Measurements from ENCODE around the gene HPSE2.

The HPSE2 gene

GRCh38 chr10:98831391-98831790 lies 404.3 kb downstream of the HPSE2 start:
- no peak overlapping the region for H3K4me3 Mint-ChIP-seq
- H3K4me1 Mint-ChIP-seq (ENCODE audit: low read depth): no peaks in the 10 kb centered on the region
- H3K9me3 Mint-ChIP-seq: no peaks in the 10 kb centered on the region
- no peak overlapping the region for H3K27ac Mint-ChIP-seq
- H3K36me3 Mint-ChIP-seq (ENCODE audit: low read depth): no peaks in the 10 kb centered on the region
- H3K27me3 Mint-ChIP-seq: peaks cover 6% of the 10 kb centered on the region

- Mint-ChIP-seq H3K27ac (no peak overlapping the region), H3K4me3 (no peak overlapping the region), H3K27me3 (peaks cover 3% of the 10 kb centered on the region), H3K4me1 (ENCODE audit: low read depth) (no peaks in the 10 kb centered on the region), H3K9me3 (no peaks in the 10 kb centered on the region), H3K36me3 (ENCODE audit: low read depth) (no peaks in the 10 kb centered on the region)
Measured at GRCh38 chr10:98825741-98826140, 409.9 kb downstream of the HPSE2 start.

- no peaks in the 10 kb centered on the region for H3K36me3 Mint-ChIP-seq (ENCODE audit: low read depth)
- no peaks in the 10 kb centered on the region for H3K9me3 Mint-ChIP-seq
- H3K27ac Mint-ChIP-seq: no peak overlapping the region
- H3K4me3 Mint-ChIP-seq: no peak overlapping the region
- H3K4me1 Mint-ChIP-seq (ENCODE audit: low read depth): no peaks in the 10 kb centered on the region
- H3K27me3 Mint-ChIP-seq: peaks cover 17% of the 10 kb centered on the region
Measured at GRCh38 chr10:98817396-98817795, 418.3 kb downstream of the HPSE2 start.

- Mint-ChIP-seq H3K9me3 (no peaks in the 10 kb centered on the region), H3K4me1 (ENCODE audit: low read depth) (no peaks in the 10 kb centered on the region), H3K4me3 (no peak overlapping the region), H3K27me3 (peaks cover 15% of the 10 kb centered on the region), H3K27ac (no peak overlapping the region), H3K36me3 (ENCODE audit: low read depth) (no peaks in the 10 kb centered on the region)
Measured at GRCh38 chr10:98815039-98815885, 420.4 kb downstream of the HPSE2 start.

GRCh38 chr10:98814470-98814869 lies 421.2 kb downstream of the HPSE2 start:
- no peaks in the 10 kb centered on the region for H3K36me3 Mint-ChIP-seq (ENCODE audit: low read depth)

GRCh38 chr10:98808282-98808892 lies 427.3 kb downstream of the HPSE2 start:
- no peak overlapping the region for H3K27ac Mint-ChIP-seq
- H3K4me3 Mint-ChIP-seq: no peak overlapping the region
- H3K9me3 Mint-ChIP-seq: no peaks in the 10 kb centered on the region
- H3K36me3 Mint-ChIP-seq (ENCODE audit: low read depth): no peaks in the 10 kb centered on the region
- peaks cover 9% of the 10 kb centered on the region for H3K27me3 Mint-ChIP-seq
- no peaks in the 10 kb centered on the region for H3K4me1 Mint-ChIP-seq (ENCODE audit: low read depth)

More at GRCh38 chr10:98814470-98814869, 421.2 kb downstream of the HPSE2 start:
- Mint-ChIP-seq H3K27ac (no peak overlapping the region), H3K4me1 (ENCODE audit: low read depth) (no peaks in the 10 kb centered on the region), H3K9me3 (no peaks in the 10 kb centered on the region), H3K4me3 (no peak overlapping the region), H3K27me3 (peaks cover 13% of the 10 kb centered on the region)

- Mint-ChIP-seq H3K27me3 (peaks cover 5% of the 10 kb centered on the region), H3K9me3 (peaks cover 4% of the 10 kb centered on the region), H3K36me3 (ENCODE audit: low read depth) (no peaks in the 10 kb centered on the region), H3K27ac (no peak overlapping the region), H3K4me3 (no peak overlapping the region), H3K4me1 (ENCODE audit: low read depth) (no peaks in the 10 kb centered on the region)
Measured at GRCh38 chr10:98800263-98800662, 435.4 kb downstream of the HPSE2 start.

GRCh38 chr10:98795467-98795866 lies 440.2 kb downstream of the HPSE2 start:
- Mint-ChIP-seq H3K27ac (no peak overlapping the region), H3K4me1 (ENCODE audit: low read depth) (no peaks in the 10 kb centered on the region), H3K4me3 (no peak overlapping the region), H3K27me3 (peaks cover 9% of the 10 kb centered on the region), H3K9me3 (peaks cover 4% of the 10 kb centered on the region), H3K36me3 (ENCODE audit: low read depth) (no peaks in the 10 kb centered on the region)

- Mint-ChIP-seq H3K4me3 (no peak overlapping the region), H3K27ac (no peak overlapping the region), H3K36me3 (ENCODE audit: low read depth) (no peaks in the 10 kb centered on the region), H3K27me3 (peaks cover 7% of the 10 kb centered on the region), H3K4me1 (ENCODE audit: low read depth) (no peaks in the 10 kb centered on the region), H3K9me3 (no peaks in the 10 kb centered on the region)
Measured at GRCh38 chr10:98790817-98791216, 444.8 kb downstream of the HPSE2 start.

GRCh38 chr10:98778277-98778759 lies 457.3 kb downstream of the HPSE2 start:
- H3K27me3 Mint-ChIP-seq: no peaks in the 10 kb centered on the region
- H3K36me3 Mint-ChIP-seq (ENCODE audit: low read depth): no peaks in the 10 kb centered on the region
- H3K4me3 Mint-ChIP-seq: no peak overlapping the region
- no peaks in the 10 kb centered on the region for H3K9me3 Mint-ChIP-seq
- H3K4me1 Mint-ChIP-seq (ENCODE audit: low read depth): no peaks in the 10 kb centered on the region
- no peak overlapping the region for H3K27ac Mint-ChIP-seq

- peaks cover 4% of the 10 kb centered on the region for H3K27me3 Mint-ChIP-seq
- H3K27ac Mint-ChIP-seq: no peak overlapping the region
- H3K4me3 Mint-ChIP-seq: no peak overlapping the region
- peaks cover 4% of the 10 kb centered on the region for H3K9me3 Mint-ChIP-seq
- H3K36me3 Mint-ChIP-seq (ENCODE audit: low read depth): no peaks in the 10 kb centered on the region
- H3K4me1 Mint-ChIP-seq (ENCODE audit: low read depth): no peaks in the 10 kb centered on the region
Measured at GRCh38 chr10:98758463-98758862, 477.2 kb downstream of the HPSE2 start.

GRCh38 chr10:98748298-98748697 lies 487.4 kb downstream of the HPSE2 start:
- H3K9me3 Mint-ChIP-seq: peaks cover 4% of the 10 kb centered on the region
- no peaks in the 10 kb centered on the region for H3K4me1 Mint-ChIP-seq (ENCODE audit: low read depth)
- H3K4me3 Mint-ChIP-seq: no peak overlapping the region
- no peaks in the 10 kb centered on the region for H3K36me3 Mint-ChIP-seq (ENCODE audit: low read depth)
- H3K27me3 Mint-ChIP-seq: peaks cover 11% of the 10 kb centered on the region
- H3K27ac Mint-ChIP-seq: no peak overlapping the region

- H3K36me3 Mint-ChIP-seq (ENCODE audit: low read depth): no peaks in the 10 kb centered on the region
- H3K4me3 Mint-ChIP-seq: no peak overlapping the region
- H3K9me3 Mint-ChIP-seq: no peaks in the 10 kb centered on the region
- H3K27me3 Mint-ChIP-seq: peaks cover 4% of the 10 kb centered on the region
- no peaks in the 10 kb centered on the region for H3K4me1 Mint-ChIP-seq (ENCODE audit: low read depth)
- H3K27ac Mint-ChIP-seq: no peak overlapping the region
Measured at GRCh38 chr10:98745645-98746044, 490.0 kb downstream of the HPSE2 start.

- Mint-ChIP-seq H3K36me3 (ENCODE audit: low read depth) (no peaks in the 10 kb centered on the region), H3K9me3 (no peaks in the 10 kb centered on the region), H3K27me3 (peaks cover 3% of the 10 kb centered on the region), H3K4me1 (ENCODE audit: low read depth) (no peaks in the 10 kb centered on the region), H3K4me3 (no peak overlapping the region), H3K27ac (no peak overlapping the region)
Measured at GRCh38 chr10:98720551-98720950, 515.1 kb downstream of the HPSE2 start.

- Mint-ChIP-seq H3K4me3 (no peak overlapping the region), H3K9me3 (no peaks in the 10 kb centered on the region), H3K27ac (no peak overlapping the region), H3K27me3 (peaks cover 4% of the 10 kb centered on the region), H3K36me3 (ENCODE audit: low read depth) (no peaks in the 10 kb centered on the region), H3K4me1 (ENCODE audit: low read depth) (no peaks in the 10 kb centered on the region)
Measured at GRCh38 chr10:98713586-98713985, 522.1 kb downstream of the HPSE2 start.

Measured in stimulated activated naive CD8-positive, alpha-beta T cell treated with anti-CD3 and anti-CD28 coated beads, Interleukin-15, Interleukin-2, amounts not matched to agents 100 ng/mL and 50 ng/mL, for 24 hours (primary cell).